Fibroblast of skin of right quadriceps (primary cell): ENCODE measurements around the gene CCDC61.

ENCODE experiments used
- DNase-seq: peaks from one replicate; pipeline ENCODE4 v3.0.0-alpha.2; 2013

Gene CCDC61

GRCh38 chr19:45975306-45976070 is 19.8 kb upstream of the CCDC61 start:
- no peak for DNase-seq

- DNase-seq = no peak
Observed at GRCh38 chr19:45976178-45976577, 19.1 kb upstream of the CCDC61 start.

- DNase-seq = no peak
Observed at GRCh38 chr19:45978156-45978555, 17.1 kb upstream of the CCDC61 start.

- DNase-seq = no peak
Observed at GRCh38 chr19:45981350-45981749, 13.9 kb upstream of the CCDC61 start.

GRCh38 chr19:45985321-45985720 is 9.9 kb upstream of the CCDC61 start:
- no peak for DNase-seq

GRCh38 chr19:45990113-45990728 is 5.0 kb upstream of the CCDC61 start:
- DNase-seq = no peak

- no peak for DNase-seq
Observed at GRCh38 chr19:45994456-45994997, 740 bp upstream of the CCDC61 start.

- no peak for DNase-seq
Observed at GRCh38 chr19:45995715-45996385, 583 bp downstream of the CCDC61 start.

- DNase-seq = no peak
Observed at GRCh38 chr19:45996933-45997332, 1.7 kb downstream of the CCDC61 start.

- no peak for DNase-seq
Observed at GRCh38 chr19:45998834-45999233, 3.6 kb downstream of the CCDC61 start.

- DNase-seq = peak; percentile 21
Observed at GRCh38 chr19:45999653-46000121, 4.4 kb downstream of the CCDC61 start.

GRCh38 chr19:46000491-46001246 is 5.4 kb downstream of the CCDC61 start:
- DNase-seq = no peak

- no peak for DNase-seq
Observed at GRCh38 chr19:46002678-46003275, 7.5 kb downstream of the CCDC61 start.

- no peak for DNase-seq
Observed at GRCh38 chr19:46006411-46006810, 11.1 kb downstream of the CCDC61 start.

GRCh38 chr19:46009530-46010510 is 14.6 kb downstream of the CCDC61 start:
- DNase-seq = peak; percentile 60

GRCh38 chr19:46014534-46014933 is 19.3 kb downstream of the CCDC61 start:
- DNase-seq = no peak

GRCh38 chr19:46014941-46015686 is 19.8 kb downstream of the CCDC61 start:
- DNase-seq = no peak

- no peak for DNase-seq
Observed at GRCh38 chr19:46015687-46016425, 20.6 kb downstream of the CCDC61 start.

- peak; percentile 66 for DNase-seq
Observed at GRCh38 chr19:46016426-46017094, 21.3 kb downstream of the CCDC61 start.
